ENCODE data around the gene PRMT3.

PRMT3 gene

DNA sequence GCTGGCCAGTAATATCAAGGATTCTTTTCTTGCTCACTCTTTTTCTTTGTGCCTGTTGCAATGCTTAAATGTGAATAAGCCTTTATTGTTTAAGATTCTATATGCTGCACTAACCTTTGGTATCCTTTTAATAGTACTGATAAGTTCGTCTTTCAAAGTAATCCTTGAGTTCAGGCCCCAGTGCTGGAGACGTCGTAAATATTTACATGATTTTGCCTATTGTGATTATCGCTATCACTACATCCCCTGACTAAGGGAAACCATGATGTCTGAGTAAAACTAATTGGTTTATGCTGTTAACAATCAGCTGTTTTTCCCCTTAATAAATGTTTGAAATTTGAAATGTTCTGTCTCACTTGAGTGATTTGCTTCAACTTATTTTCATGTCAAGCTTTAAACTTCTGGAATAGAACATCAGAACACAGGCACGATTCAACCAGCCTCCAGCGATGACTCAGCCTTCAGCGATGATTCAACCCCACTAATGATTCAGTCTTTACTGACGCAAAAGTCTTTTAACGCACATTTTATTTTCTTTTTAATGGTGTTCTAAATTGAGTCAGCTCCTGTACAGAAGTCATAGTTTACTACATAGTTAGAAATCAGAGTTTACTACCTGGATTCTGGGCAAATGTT is 20.1 kb upstream of the PRMT3 start:
- 0 out of 2 replicates have a peak, but pooled peaks have one; percentile 21 for TF ChIP-seq FOXM1 (IDR thresholded peaks at IDR 0.05; ENCODE audit: borderline replicate concordance, low read depth)
- no peak for TF ChIP-seq RAD21 (IDR thresholded peaks at IDR 0.05; ENCODE audit: low read depth)

DNA sequence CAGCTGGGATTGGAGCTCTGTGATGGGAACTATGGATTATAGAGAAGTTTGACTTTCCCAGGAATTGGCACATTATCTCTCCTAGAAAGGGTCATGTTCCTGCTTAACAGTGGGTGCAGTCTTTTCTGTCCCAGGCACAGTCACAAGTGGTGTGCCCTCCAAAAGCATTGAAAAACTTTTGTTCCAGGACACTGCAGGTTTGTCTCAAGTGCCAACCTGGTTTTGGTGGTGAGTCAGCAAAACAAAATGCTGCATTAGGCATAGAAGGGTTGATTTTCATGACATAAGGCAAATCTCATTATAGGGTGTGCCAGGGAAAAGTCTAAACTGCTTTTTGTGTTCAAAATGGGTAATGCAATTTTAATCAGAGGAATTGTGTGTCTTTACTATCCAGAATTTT is 19.1 kb upstream of the PRMT3 start:
- 0 out of 2 replicates have a peak, but pooled peaks have one; percentile 14 for TF ChIP-seq NFIC (IDR thresholded peaks at IDR 0.05)
- no peak for TF ChIP-seq FOXM1 (IDR thresholded peaks at IDR 0.05; ENCODE audit: borderline replicate concordance, low read depth)

DNA sequence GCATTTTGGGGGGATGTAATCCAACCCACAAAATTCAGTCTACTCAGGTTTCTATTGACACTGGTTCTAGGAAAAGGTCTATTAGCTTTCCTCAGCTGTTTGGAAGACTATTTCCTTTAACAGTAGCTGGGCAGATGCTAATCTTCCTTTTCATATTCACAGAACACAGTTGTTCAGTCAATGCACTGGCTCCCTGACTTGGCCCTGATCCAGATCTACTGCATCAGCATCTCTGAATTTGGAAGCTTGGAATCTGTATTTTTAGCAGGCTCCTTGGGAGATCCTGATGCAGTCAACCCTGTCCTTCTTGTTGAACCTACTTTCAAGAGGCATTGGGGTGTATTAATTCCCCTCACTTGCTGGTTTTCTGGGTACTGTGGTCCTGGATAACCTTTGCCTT is 17.7 kb upstream of the PRMT3 start:
- TF ChIP-seq RAD21 (IDR thresholded peaks at IDR 0.05; ENCODE audit: low read depth) (no peak), EGR1 (IDR thresholded peaks at IDR 0.05) (no peak), ZBTB7A (IDR thresholded peaks at IDR 0.05; ENCODE audit: low read depth) (no peak), YY1 (IDR thresholded peaks at IDR 0.05; ENCODE audit: low read depth) (no peak)
- TF ChIP-seq, protein P1, sequence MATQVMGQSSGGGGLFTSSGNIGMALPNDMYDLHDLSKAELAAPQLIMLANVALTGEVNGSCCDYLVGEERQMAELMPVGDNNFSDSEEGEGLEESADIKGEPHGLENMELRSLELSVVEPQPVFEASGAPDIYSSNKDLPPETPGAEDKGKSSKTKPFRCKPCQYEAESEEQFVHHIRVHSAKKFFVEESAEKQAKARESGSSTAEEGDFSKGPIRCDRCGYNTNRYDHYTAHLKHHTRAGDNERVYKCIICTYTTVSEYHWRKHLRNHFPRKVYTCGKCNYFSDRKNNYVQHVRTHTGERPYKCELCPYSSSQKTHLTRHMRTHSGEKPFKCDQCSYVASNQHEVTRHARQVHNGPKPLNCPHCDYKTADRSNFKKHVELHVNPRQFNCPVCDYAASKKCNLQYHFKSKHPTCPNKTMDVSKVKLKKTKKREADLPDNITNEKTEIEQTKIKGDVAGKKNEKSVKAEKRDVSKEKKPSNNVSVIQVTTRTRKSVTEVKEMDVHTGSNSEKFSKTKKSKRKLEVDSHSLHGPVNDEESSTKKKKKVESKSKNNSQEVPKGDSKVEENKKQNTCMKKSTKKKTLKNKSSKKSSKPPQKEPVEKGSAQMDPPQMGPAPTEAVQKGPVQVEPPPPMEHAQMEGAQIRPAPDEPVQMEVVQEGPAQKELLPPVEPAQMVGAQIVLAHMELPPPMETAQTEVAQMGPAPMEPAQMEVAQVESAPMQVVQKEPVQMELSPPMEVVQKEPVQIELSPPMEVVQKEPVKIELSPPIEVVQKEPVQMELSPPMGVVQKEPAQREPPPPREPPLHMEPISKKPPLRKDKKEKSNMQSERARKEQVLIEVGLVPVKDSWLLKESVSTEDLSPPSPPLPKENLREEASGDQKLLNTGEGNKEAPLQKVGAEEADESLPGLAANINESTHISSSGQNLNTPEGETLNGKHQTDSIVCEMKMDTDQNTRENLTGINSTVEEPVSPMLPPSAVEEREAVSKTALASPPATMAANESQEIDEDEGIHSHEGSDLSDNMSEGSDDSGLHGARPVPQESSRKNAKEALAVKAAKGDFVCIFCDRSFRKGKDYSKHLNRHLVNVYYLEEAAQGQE (IDR thresholded peaks at IDR 0.05; ENCODE audit: low read depth): no peak
- TF ChIP-seq, protein P2, sequence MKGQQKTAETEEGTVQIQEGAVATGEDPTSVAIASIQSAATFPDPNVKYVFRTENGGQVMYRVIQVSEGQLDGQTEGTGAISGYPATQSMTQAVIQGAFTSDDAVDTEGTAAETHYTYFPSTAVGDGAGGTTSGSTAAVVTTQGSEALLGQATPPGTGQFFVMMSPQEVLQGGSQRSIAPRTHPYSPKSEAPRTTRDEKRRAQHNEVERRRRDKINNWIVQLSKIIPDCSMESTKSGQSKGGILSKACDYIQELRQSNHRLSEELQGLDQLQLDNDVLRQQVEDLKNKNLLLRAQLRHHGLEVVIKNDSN (IDR thresholded peaks at IDR 0.05): no peak

DNA sequence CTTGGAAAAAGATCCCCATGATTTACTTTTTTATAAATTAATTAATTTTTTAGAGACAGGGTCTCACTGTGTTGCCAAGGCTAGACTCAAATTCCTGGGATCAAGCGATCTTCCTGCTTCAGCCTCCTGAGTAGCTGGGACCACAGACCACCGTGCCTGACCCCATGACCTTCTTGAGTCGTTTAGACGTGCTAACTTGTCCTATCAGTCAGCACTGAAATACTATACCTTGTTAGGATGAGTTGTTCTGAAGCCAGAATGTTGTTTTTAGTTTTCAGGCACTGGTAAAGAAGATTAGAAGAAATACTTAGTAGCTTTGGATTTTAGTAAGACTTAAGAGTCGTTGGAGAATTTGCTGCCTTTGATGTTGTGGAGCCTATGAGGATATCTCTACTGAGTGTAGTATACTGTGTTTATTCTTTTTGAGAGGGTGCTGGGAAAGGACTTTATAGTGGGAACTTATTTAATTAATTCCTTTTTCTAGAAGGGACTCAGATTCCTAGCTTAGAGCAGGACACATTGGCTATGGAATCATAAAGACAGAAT is 15.4 kb upstream of the PRMT3 start:
- TF ChIP-seq CREB1 (IDR thresholded peaks at IDR 0.05; ENCODE audit: low read depth) (no peak), YY1 (IDR thresholded peaks at IDR 0.05; ENCODE audit: low read depth) (no peak)

DNA sequence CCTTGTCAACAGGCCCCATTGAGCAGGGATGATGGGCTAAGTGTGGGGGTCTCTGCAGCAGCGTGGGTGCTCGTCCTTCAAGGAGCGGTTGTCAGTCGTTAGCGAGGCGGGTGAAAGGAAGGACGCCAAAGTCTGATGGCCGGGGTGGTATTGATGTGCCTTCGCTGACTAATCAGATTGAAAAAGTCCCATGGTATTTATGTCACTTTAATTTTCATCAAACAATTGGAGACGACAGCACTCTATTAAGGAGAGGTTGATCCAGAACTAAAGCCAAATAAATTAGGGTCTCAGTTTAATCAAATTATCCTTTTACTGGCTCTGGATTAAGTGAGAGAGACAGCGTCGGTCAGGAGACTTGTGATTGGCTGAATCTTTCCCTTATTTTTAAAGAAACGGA is 14.4 kb upstream of the PRMT3 start:
- TF ChIP-seq EP300 (IDR thresholded peaks at IDR 0.05; ENCODE audit: borderline replicate concordance): no peak
- TF ChIP-seq CREB1 (IDR thresholded peaks at IDR 0.05; ENCODE audit: low read depth): no peak
- TF ChIP-seq TCF12 (IDR thresholded peaks at IDR 0.05; ENCODE audit: low read depth): no peak
- TF ChIP-seq EGR1 (IDR thresholded peaks at IDR 0.05): no peak
- no peak for TF ChIP-seq CEBPB (IDR thresholded peaks at IDR 0.05)
- no peak for TF ChIP-seq NFIC (IDR thresholded peaks at IDR 0.05)
- no peak for TF ChIP-seq TAF1 (IDR thresholded peaks at IDR 0.05; ENCODE audit: low read depth)
- no peak for TF ChIP-seq ZBTB7A (IDR thresholded peaks at IDR 0.05; ENCODE audit: low read depth)
- no peak for TF ChIP-seq YY1 (IDR thresholded peaks at IDR 0.05; ENCODE audit: low read depth)
- no peak for TF ChIP-seq TEAD4 (IDR thresholded peaks at IDR 0.05)
- TF ChIP-seq, protein P3, sequence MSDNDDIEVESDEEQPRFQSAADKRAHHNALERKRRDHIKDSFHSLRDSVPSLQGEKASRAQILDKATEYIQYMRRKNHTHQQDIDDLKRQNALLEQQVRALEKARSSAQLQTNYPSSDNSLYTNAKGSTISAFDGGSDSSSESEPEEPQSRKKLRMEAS (IDR thresholded peaks at IDR 0.05): no peak
- TF ChIP-seq RAD21 (IDR thresholded peaks at IDR 0.05; ENCODE audit: low read depth): no peak
- TF ChIP-seq, protein P1 (IDR thresholded peaks at IDR 0.05; ENCODE audit: low read depth): no peak
- TF ChIP-seq, protein P2 (IDR thresholded peaks at IDR 0.05): no peak
- no peak for TF ChIP-seq FOXM1 (IDR thresholded peaks at IDR 0.05; ENCODE audit: borderline replicate concordance, low read depth)

DNA sequence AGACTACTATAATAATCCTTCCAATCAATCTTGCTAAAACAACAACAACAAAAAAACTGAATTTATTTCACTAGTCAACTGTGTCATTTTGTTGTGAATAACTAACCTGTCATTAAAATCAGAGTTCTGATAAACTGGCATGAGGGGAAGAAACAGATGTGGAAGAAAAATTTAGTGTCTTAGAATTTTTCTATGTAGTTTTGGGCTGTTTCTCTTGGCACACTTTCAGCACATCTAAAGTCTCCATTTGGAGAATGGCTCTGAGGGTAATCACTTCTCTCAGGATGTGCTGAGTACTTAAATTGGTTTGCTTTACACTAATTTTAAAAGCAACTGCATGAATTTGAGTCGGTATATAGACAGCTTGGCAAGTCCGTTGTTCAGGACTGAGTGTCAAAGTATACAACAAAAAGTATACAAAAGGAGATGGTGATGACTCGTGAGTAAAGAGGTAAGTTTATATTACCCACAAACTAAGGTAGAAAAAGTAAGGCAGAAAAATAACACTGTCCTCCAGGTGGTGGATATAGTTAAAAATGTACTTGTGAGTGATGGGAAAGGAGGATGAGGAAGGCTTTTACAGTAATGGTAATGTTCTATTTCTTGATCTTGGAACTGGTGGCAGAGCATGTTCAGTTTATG is 13.8 kb upstream of the PRMT3 start:
- TF ChIP-seq EGR1 (IDR thresholded peaks at IDR 0.05): no peak
- no peak for TF ChIP-seq TCF12 (IDR thresholded peaks at IDR 0.05; ENCODE audit: low read depth)
- no peak for TF ChIP-seq TEAD4 (IDR thresholded peaks at IDR 0.05)
- TF ChIP-seq CEBPB (IDR thresholded peaks at IDR 0.05): no peak
- TF ChIP-seq, protein P3 (IDR thresholded peaks at IDR 0.05): no peak
- TF ChIP-seq YY1 (IDR thresholded peaks at IDR 0.05; ENCODE audit: low read depth): no peak

Data from Ishikawa (cell line).